NK-92 (cell line): ENCODE results near the gene COL23A1.

Source experiments
- DNase-seq: peaks from one replicate; lab custom pipeline; 2025; ENCODE audit not compliant: unreplicated experiment; lab: John Stamatoyannopoulos, UW

The COL23A1 gene

DNA sequence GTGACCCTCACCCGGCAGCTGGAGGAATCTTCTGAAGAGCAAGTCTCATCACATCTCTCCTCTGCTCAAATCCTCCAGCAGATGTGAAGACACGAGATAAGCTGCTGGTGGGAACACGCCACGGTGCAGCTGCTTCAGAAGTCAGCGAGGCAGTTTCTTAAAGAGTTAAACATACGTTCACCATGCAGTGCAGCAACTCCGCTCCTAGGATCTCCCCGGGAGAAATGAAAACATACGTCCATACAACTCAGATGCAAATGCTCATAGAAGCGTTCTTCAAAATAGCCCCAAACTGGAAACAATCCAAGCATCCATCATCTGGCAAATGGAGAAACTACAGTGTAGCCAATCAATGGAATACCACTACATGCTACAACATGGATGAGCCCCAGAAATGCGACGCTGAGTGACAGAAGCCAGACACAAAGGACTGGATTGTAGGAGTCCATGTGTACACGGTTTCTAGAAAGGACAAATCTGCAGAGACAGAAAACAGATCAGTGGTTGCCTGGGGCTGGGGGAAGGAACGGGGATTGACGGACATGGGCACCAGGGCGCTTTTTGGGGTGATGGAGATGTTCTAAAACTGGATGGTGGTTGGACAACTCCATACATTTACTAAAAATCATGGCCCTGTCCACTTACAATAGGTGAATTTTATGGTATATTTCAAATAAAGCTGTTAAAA, 150.6 kb downstream of the COL23A1 start:
- DNase-seq: no peak

DNA sequence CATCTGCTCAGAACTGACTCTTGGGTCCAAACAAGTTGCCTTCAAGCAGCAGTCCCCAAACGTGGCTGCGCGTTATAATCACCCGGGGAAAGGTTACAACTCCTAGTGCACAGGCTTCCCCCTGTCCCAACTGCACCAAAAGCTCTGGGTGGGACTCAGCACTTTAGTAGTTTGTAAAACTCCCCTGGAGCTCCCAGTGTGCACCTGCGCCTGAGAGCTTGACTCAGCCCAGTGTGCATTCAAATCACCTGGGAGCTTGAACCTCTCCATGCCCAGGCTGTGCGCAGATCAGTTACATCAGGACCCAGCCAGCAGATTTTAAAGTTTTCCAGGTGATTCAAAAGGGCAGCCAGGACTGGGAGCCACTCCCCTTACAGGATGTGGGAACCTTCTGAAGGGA, 151.4 kb downstream of the COL23A1 start:
- DNase-seq: no peak

- DNase-seq: no peak
These were observed 152.7 kb downstream of the COL23A1 start for GRCh38 chr5:178437386-178438075.

GRCh38 chr5:178436326-178436940, 153.8 kb downstream of the COL23A1 start:
- DNase-seq: no peak

DNA sequence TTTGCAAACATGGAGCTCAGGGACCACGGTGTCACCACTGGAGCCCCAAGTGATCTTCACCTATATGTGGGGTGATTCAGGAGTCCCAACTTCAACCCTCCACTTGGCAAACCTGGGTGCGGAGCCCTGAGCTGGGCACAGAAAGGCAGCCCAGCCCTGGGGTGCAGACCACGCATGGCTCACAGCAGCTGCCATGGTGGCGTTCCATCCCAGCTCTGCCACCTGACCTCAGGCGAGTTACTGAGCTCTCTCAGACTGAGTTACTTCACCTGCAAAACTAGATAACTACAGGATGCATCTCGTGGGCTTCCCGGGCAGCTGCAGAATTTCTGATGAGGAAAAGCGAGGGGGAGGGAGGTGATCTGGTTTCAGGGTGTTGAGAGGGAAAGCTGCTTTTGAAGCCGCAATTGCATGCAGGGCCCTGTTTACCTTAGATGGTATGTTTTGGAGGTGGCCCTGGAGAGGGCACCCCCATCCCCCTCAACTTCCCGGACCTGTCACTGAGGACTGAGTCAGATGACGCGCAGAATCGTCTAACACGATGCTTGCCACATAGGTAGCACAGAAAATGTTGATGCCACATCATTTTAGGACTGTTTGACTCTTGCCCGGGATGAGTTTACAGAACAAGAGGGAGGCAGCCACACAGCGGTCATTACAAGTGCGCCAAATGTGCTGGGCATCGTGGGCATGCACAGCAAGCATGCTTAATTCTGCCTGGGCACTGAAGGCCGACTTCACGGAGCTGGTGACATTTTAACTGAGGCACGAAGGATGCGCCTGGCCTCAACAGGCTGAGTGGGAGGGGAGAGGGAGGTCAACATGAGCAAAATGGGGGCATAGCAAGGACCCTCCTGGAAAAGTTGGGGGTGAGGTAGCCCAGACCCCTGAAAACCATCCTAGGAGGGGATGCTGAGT, 154.6 kb downstream of the COL23A1 start:
- no peak for DNase-seq

DNA sequence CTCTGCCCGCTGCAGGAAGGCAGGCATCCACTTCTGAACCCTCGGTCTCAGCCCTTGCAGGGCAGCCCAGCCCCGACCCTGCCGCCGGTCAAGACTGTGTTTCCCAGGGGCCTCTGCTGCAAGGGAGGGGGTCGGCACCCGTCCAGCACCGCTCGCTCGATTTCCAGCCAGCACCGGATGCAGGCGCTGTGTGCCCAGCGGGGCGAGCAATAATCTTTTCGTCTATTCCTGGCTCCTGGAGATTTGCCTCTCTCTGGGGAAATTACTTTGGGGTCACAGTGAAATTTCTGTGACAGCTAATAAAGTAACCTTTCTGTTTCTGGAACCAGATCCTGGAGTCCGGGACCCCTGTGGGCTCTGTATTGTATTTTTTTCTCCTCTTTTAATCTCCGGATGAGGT, 155.3 kb downstream of the COL23A1 start:
- no peak for DNase-seq

- no peak for DNase-seq
These were observed 156.0 kb downstream of the COL23A1 start for GRCh38 chr5:178434016-178434761.

DNA sequence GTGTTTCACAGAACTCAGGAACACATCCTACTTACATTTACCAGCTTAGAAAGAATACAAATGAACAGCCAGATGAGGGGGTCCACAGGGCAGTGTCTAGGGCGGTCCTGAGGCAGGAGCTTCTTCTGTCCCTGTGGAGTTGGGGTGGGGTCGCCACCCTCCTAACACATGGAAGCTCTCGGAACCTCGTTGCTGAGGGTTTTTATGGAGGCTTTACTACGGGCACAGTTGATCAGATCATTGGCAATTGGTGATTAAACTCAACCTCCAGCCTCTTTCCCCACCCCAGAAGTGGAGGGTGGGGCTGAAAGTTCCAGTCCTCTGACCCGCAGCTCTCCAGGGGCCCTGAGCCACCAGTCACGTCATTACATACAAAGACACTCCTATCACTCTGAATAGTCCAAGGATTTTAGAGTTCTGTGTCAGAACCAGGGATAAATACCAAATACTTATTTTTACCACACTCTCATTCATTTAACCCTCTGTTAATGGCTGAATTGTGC, 156.9 kb downstream of the COL23A1 start:
- DNase-seq: no peak

DNA sequence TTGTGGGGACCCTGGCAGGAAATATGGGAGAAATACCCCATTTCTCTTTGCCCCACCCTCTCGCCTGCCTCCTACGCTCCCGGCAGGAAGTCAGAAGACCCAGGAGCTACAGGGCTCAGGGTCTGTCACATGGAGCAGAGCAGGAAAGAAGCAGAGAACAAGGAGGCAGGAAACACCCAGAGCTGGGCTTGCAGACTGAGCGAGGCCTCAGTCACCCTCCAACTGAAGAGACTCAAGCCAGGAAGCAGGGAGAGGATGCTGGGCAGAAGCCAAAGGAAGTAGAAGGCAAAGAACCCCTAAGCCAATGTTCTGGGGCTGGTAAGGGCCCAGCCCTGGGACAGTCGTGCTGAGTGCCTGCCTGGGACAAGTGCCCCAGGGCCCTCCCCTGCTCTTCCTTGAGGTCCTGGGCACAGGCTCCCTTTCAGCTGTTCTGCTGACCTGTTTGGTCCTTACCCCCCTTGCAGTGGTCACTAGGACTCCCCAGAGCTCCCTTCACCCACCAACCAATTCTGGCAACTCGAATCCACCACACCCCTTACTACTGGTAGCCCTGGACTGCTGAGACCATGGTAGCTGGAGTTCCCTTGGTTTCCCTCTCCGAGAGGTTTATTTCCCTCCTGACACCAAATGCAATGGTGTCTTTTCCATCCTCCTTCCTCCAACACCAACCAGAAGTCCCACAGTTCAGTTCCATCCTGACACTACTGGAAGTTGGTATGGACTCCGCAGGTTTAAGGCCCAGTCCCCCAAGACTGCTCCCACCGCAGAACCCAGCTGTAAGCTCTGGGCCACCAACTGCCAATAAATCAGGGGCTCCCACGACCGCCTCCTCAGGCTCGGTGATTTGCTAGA, 157.5 kb downstream of the COL23A1 start:
- DNase-seq: no peak

DNA sequence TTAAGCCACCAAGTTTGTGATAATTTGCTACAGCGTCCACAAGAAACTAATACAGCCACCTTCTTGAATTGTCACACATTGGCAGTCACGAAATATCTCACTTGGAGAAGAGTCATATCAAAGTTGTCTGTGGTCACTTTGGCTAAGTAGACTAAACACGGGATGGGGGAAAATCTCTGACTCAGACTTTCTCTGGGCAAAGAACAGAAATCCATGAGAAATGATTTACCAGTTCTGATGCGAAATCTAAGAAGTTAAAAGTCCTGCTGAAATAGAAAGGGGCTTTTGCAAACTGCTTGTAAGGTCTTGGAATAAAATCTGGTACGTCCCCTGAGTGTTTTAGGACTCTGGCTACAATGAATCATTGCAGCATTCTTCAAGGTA, 158.4 kb downstream of the COL23A1 start:
- DNase-seq: no peak

GRCh38 chr5:178431063-178431781, 159.0 kb downstream of the COL23A1 start:
- no peak for DNase-seq

DNA sequence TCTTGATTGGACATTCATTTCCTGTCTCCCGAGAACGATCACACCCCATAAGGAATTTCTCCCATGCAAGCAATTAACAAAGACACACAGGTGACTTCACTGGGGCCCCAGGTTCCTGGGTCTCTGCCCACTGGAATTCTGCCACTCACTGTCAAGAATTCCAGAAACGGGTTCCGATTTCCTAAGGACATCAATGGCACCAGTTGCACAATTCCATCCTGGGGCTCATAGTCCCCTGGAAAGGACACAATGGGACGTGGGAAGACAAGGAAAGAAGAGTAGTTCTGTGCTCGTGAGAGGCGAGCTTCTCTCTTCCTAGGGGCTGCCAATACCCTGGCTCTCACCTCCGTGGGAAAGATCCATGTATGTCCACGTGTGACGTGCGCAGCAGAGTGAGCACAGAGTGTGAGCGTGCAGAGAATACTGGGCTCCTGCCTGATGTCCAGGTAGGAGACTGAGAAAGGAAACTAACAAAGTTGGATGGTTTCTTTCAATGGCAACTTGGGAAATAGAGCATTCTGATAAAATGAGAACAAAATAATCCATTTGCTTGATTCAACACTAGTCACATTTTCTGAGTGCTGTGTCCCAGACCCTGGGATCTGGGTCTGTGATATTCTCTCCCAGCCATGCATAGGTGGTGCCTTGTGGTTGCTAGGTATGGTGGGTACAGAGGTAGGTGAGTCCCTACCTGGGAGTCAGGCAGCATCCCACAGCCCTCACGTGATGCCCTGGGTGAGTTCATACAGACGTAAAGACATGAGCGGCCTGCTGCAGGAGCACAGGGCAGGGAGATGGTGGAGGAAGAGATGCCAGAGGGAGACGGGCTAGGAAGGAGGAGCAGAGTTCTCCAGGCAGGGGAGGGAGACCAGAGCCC, 159.8 kb downstream of the COL23A1 start:
- no peak for DNase-seq

DNA sequence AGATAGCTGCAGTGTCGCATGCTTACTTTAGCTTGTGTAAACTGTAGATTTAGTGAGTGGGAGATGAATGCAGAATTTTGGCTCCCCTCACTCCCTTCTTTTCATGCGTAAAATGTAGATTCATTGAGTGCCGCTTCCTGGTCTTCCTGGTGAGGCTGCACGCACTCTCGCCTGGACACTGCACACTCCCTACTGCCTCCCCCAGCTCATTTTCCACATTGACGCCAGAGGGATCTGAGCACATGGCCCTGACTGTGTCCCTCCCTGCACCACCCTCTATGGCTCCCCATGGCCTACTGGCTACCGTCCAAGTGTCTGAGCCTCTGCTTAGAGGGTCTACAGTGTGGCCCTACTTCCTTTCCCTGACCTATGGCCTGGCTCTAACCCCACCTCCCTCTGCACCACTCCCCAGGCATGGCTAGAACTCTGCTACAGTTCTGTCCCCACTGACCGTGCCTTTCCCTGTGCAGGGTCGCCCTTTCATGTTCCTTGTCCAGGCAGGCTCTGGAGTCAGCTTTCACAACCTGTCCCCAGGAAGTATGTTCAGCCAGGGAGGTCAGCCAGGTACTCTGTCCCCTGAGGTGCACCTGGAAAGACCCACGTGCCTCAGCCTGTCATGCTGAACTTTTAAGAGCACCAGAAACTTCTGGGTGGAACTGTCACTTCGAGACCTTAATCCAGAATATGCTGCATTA, 160.6 kb downstream of the COL23A1 start:
- DNase-seq: no peak

- DNase-seq: no peak
These were observed 161.1 kb downstream of the COL23A1 start for GRCh38 chr5:178429156-178429468.

DNA sequence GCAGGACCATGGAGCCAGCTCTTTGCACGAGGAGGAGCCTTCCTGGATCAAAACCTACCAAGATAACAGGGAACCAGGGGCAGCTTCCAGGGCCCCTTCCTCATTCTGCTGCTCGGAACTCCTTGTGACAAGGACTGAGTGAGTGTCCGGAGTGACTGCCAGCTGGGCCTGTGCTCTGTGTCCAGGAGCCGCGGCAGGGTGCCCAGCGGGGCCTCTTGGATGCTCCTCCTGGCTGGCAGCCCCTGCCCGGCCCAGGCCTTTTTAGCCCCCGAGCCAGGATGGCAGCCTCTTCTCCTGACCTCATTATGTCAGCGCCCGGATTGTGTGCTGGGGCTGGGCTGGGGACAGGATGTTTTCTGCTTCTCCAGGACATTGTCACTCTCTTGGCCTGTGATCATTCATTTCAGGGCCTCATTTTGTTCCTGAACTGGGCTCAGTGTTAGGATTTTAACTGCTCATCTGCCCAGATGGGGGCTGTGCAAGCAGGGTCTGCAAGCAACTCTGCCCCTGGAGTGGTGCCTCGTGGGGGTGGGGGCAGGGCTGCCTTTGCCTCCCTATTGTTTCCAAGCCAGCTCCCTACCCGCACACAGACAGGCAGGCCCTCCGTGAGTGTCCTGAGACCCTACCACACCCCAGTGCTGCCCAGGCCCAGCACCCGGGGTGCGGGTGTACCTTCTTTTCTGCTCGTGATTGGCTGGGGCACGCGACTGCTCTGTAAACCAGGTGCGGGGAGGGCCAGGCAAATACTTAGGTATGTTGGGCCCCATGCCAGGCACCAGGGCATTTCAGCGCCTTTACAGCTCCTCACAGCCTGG, 161.6 kb downstream of the COL23A1 start:
- DNase-seq: no peak

GRCh38 chr5:178427576-178428197, 162.5 kb downstream of the COL23A1 start:
- no peak for DNase-seq
